A549 (cell line): ENCODE measurements around the gene HNF1B. TPM values are rescaled to one million over a fixed set of nuclear protein-coding genes. Genes with fewer than 3 reads are reported as not detected.

Experiments
- ATAC-seq, 2 experiments: fragments of 200-7000 bp in 1 of 2; fragments of >200 bp in 1 of 2; cut with Nextera tagmentation in 1 of 2; cut with Tn5 transposase in 1 of 2; 3 replicates each; pipeline versions ENCODE4 v1.8.0 to v1.9.1; 2018 to 2020; ENCODE audit warnings: mild to moderate bottlenecking in 1 of 2, moderate library complexity in 1 of 2
- CTCF ChIA-PET: fragments of 300-600 bp; sonication (Branson Sonifier 250); formaldehyde crosslinking; extraction: SDS; loops from one replicate; lab custom pipeline; 2021; ENCODE audit warnings: antibody characterized with exemption, inconsistent platforms; lab: Yijun Ruan, JAX
- POLR2A ChIA-PET: fragments of 350-600 bp; formaldehyde crosslinking; extraction: SDS; loops from one replicate; lab custom pipeline; 2021; ENCODE audit warnings: antibody characterized with exemption, inconsistent platforms; lab: Yijun Ruan, JAX
- DNase-seq, 2 experiments: peaks; one replicate each; pipeline versions ENCODE4 v3.0.0 to v3.0.0-alpha.2; 2011 to 2016; ENCODE audit warnings: low read depth in 1 of 2, low spot score in 1 of 2
- FAIRE-seq: peaks from 2 replicates; lab custom pipeline; 2011; peaks lifted over from hg19 to GRCh38; lab: Jason Lieb, UNC
- H3K27ac ChIP-seq, 2 experiments: fragments of >200 bp; sonication (Bioruptor Twin); formaldehyde crosslinking; 3 replicates each; pipeline ENCODE4 v1.5.1; 2016 to 2017
- H3K4me1 ChIP-seq: fragments of >200 bp; sonication (Bioruptor Twin); formaldehyde crosslinking; 3 replicates; pipeline ENCODE4 v1.6.1; 2016
- H3K4me2 ChIP-seq: fragments of >200 bp; sonication (Bioruptor Twin); formaldehyde crosslinking; 3 replicates; pipeline ENCODE4 v1.6.1; 2016
- H3K4me3 ChIP-seq: fragments of >200 bp; sonication (Bioruptor Twin); formaldehyde crosslinking; 3 replicates; pipeline ENCODE4 v1.5.1; 2016
- H3K9me3 ChIP-seq: fragments of >200 bp; sonication (Bioruptor Twin); formaldehyde crosslinking; 3 replicates; pipeline ENCODE4 v1.6.1; 2016
- BHLHE40 ChIP-seq: IDR thresholded peaks from 2 replicates; pipeline ENCODE4 v1.6.1; 2012; ENCODE audit warnings: low read depth, low read length, inconsistent platforms
- CBX8 ChIP-seq: fragments of 200-600 bp; sonication (generic); IDR thresholded peaks from 2 replicates; pipeline ENCODE4 v1.6.1; 2016
- CEBPB ChIP-seq, 2 experiments: fragments of >200 bp in 1 of 2; sonication (Bioruptor Twin) in 1 of 2; formaldehyde crosslinking in 1 of 2; IDR thresholded peaks; 2 replicates each; pipeline ENCODE4 v1.6.1; 2012 to 2016
- CHD2 ChIP-seq: fragments of 150-350 bp; IDR thresholded peaks from 2 replicates; pipeline ENCODE4 v1.6.1; 2014; ENCODE audit warnings: low read length; ENCODE audit not compliant: partially characterized antibody
- CTCF ChIP-seq: fragments of >200 bp; sonication (Bioruptor Twin); formaldehyde crosslinking; IDR thresholded peaks from 3 replicates; pipeline ENCODE4 v1.5.1; 2016
- E2F6 ChIP-seq: IDR thresholded peaks from 2 replicates; pipeline ENCODE4 v1.6.1; 2012; ENCODE audit warnings: low read depth, borderline replicate concordance
- EHF ChIP-seq: fragments of 250-450 bp; sonication (Bioruptor Pico); IDR thresholded peaks from 2 replicates; pipeline ENCODE4 v1.5.0; 2020; ENCODE audit warnings: mild to moderate bottlenecking
- EP300 ChIP-seq, 2 experiments: fragments of >200 bp; sonication (Bioruptor Twin); formaldehyde crosslinking; IDR thresholded peaks; 2 replicates in 1 of 2; 3 replicates in 1 of 2; pipeline ENCODE4 v1.6.1; 2016 to 2017
- FOSL2 ChIP-seq, 2 experiments: fragments of 450-650 bp in 1 of 2; fragments of >200 bp in 1 of 2; sonication (Bioruptor Twin) in 1 of 2; formaldehyde crosslinking; IDR thresholded peaks; 2 replicates each; pipeline versions ENCODE4 v1.5.0 to v1.6.1; 2016 to 2020; ENCODE audit warnings: mild to moderate bottlenecking in 1 of 2, moderate library complexity in 1 of 2
- GATA3 ChIP-seq: IDR thresholded peaks from 2 replicates; pipeline ENCODE4 v1.6.1; 2012; ENCODE audit warnings: borderline replicate concordance
- HES2 ChIP-seq: fragments of >200 bp; sonication (Bioruptor Twin); formaldehyde crosslinking; IDR thresholded peaks from 2 replicates; pipeline ENCODE4 v1.6.1; 2016
- HEYL ChIP-seq: fragments of 250-450 bp; sonication (Bioruptor Pico); IDR thresholded peaks from 2 replicates; pipeline ENCODE4 v1.8.0; 2021; ENCODE audit warnings: mild to moderate bottlenecking, moderate library complexity
- HOXB13 ChIP-seq: fragments of 250-450 bp; sonication (Bioruptor Pico); IDR thresholded peaks from 2 replicates; pipeline ENCODE4 v1.5.0; 2020; ENCODE audit warnings: low read depth, mild to moderate bottlenecking, moderate library complexity
- KDM5A ChIP-seq: fragments of 200-600 bp; sonication (generic); IDR thresholded peaks from 2 replicates; pipeline ENCODE4 v1.6.1; 2016; ENCODE audit warnings: antibody characterized with exemption, mild to moderate bottlenecking
- MAX ChIP-seq: IDR thresholded peaks from 2 replicates; pipeline ENCODE4 v1.6.1; 2012
- MYC ChIP-seq: IDR thresholded peaks from 2 replicates; pipeline ENCODE4 v1.6.1; 2012; ENCODE audit warnings: mild to moderate bottlenecking, inconsistent platforms, low read length, improper control_type of control experiment, borderline replicate concordance
- NPAS2 ChIP-seq: fragments of 250-450 bp; sonication (Bioruptor Pico); IDR thresholded peaks from 2 replicates; pipeline ENCODE4 v1.8.0; 2022; ENCODE audit warnings: mild to moderate bottlenecking, moderate library complexity, borderline replicate concordance
- PHF8 ChIP-seq: fragments of 200-600 bp; sonication (generic); IDR thresholded peaks from 2 replicates; pipeline ENCODE4 v1.6.1; 2016; ENCODE audit warnings: low read depth, mild to moderate bottlenecking, antibody characterized with exemption, moderate library complexity, borderline replicate concordance
- POLR2A ChIP-seq: IDR thresholded peaks from 2 replicates; pipeline ENCODE4 v1.6.1; 2012; ENCODE audit warnings: mild to moderate bottlenecking, low read length
- REST ChIP-seq: fragments of 200-600 bp; sonication (generic); IDR thresholded peaks from 2 replicates; pipeline ENCODE4 v1.6.1; 2016; ENCODE audit warnings: antibody characterized with exemption, mild to moderate bottlenecking, moderate library complexity
- RNF2 ChIP-seq: fragments of 200-600 bp; sonication (generic); IDR thresholded peaks from 2 replicates; pipeline ENCODE4 v1.6.1; 2016; ENCODE audit warnings: low read depth, mild to moderate bottlenecking, antibody characterized with exemption, moderate library complexity, borderline replicate concordance
- TP53 ChIP-seq: fragments of 250-450 bp; sonication (Bioruptor Pico); IDR thresholded peaks from 2 replicates; pipeline ENCODE4 v1.5.0; 2021; ENCODE audit warnings: mild to moderate bottlenecking, moderate library complexity
- USF2 ChIP-seq: fragments of 450-650 bp; IDR thresholded peaks from 2 replicates; pipeline ENCODE4 v1.6.1; 2014; ENCODE audit warnings: antibody characterized with exemption
- ZFP36 ChIP-seq: fragments of 450-650 bp; IDR thresholded peaks from 2 replicates; pipeline ENCODE4 v1.6.1; 2014; ENCODE audit warnings: borderline replicate concordance; ENCODE audit not compliant: partially characterized antibody
- WGBS: methylation state at CpG from one replicate; pipeline ENCODE4 v1.1.6; 2017; ENCODE audit errors: missing lambda C conversion rate; 5-methylcytosine and 5-hydroxymethylcytosine counted together
- polyA plus RNA-seq, 4 experiments: library from polyadenylated mRNA; depleted of rRNA in 3 of 4; stranded (reverse); fragments of >200 nt; fragmentation: RNase III in 1 of 4; extraction: RNeasy Plus Mini Kit Qiagen cat#74134 plus additional on column Dnase treatment in 1 of 4; gene quantifications; 2 replicates in 3 of 4; 3 replicates in 1 of 4; pipeline ENCODE4 v1.2.3, GENCODE V29; 2011 to 2017

Gene HNF1B
- polyA plus RNA-seq, 2 of the 4 experiments (the other 2 are of a cell fraction): 13.3 to 21.3 TPM

GRCh38 chr17:37789021-37789565, 44.2 kb upstream of the HNF1B start:
- FAIRE-seq: no peak
- Histone ChIP-seq H3K4me2 (no peak overlapping the region; the same call in 2 of the 3 replicates), H3K4me3 (no peak overlapping the region), H3K27ac (peak overlapping the region in 1 of 2 experiments; percentile 85; a peak in 3 of 6 replicates), H3K9me3 (no peaks in the 10 kb centered on the region), H3K4me1 (peaks cover 33% of the 10 kb centered on the region)
- ChIA-PET CTCF (interaction anchor here (0.9 to 8.3 kb wide), 5 partner anchors 9 to 131 kb away, joined by 3 to 57 read pairs (median 4); no protein-coding TSS in a partner anchor), POLR2A (no interaction called here)
- no peak for DNase-seq
- TF ChIP-seq PHF8 (no peak), FOSL2 (IDR thresholded peaks at IDR 0.05) (no peak), FOSL2 (CRISPR knock-in tag; IDR thresholded peaks at IDR 0.05) (no peak), POLR2A (no peak), KDM5A (no peak), TP53 (CRISPR knock-in tag) (no peak), MAX (no peak), BHLHE40 (no peak), NPAS2 (no peak)
- no peak for ATAC-seq
- 66% methylated on average over 5 of the region's 5 CpGs for WGBS

- Histone ChIP-seq H3K9me3 (no peaks in the 10 kb centered on the region), H3K4me2 (no peak overlapping the region; the same call in 2 of the 3 replicates)
- no peak for ATAC-seq
- TF ChIP-seq POLR2A: no peak
- no peak for TF ChIP-seq RNF2
- TF ChIP-seq, all 56 proteins: peak for 0
- POLR2A ChIA-PET: no interaction called here
- CTCF ChIA-PET: interaction anchor here (1.0 to 1.5 kb wide), 2 partner anchors 11 to 138 kb away, joined by 3 read pairs; no protein-coding TSS in a partner anchor
- Histone ChIP-seq H3K27ac (peak overlapping the region in 1 of 2 experiments; percentile 85; a peak in 4 of 6 replicates), H3K4me3 (no peak overlapping the region), H3K4me1 (peaks cover 33% of the 10 kb centered on the region)
- 67% methylated on average over 1 of the region's 1 CpG for WGBS
- DNase-seq (no peak), FAIRE-seq (no peak)
Measured at GRCh38 chr17:37788526-37788925, 43.7 kb upstream of the HNF1B start.

- peaks cover 30% of the 10 kb centered on the region for H3K4me1 ChIP-seq
- ATAC-seq: peak; percentile 91 to 93
- peak overlapping the region; percentile 66 to 85 for H3K27ac ChIP-seq
- ChIA-PET CTCF (interaction anchor here (0.6 to 2.0 kb wide), 14 partner anchors 12 to 422 kb away, joined by 3 to 9 read pairs (median 3); partner anchors contain the start of gene HNF1B), POLR2A (interaction anchor here (0.9 to 1.1 kb wide), 2 partner anchors 43 to 380 kb away, joined by 3 to 6 read pairs; partner anchors contain the start of gene HNF1B)
- no peak for FAIRE-seq
- peak; percentile 86 to 95 for DNase-seq
- H3K4me2 ChIP-seq: peak overlapping the region; percentile 69
- H3K4me3 ChIP-seq: no peak overlapping the region
- 3% methylated on average over 8 of the region's 8 CpGs for WGBS
- H3K9me3 ChIP-seq: no peaks in the 10 kb centered on the region
- peak; percentile 63 for TF ChIP-seq USF2
- no peak for TF ChIP-seq MYC
- TF ChIP-seq REST: no peak
- no peak for TF ChIP-seq EP300 (IDR thresholded peaks at IDR 0.05)
- no peak for TF ChIP-seq CEBPB (IDR thresholded peaks at IDR 0.05)
- TF ChIP-seq CHD2: no peak
- no peak for TF ChIP-seq ZFP36
- TF ChIP-seq GATA3: no peak; the same call in 1 of the 2 replicates
- no peak for TF ChIP-seq HOXB13 (CRISPR knock-in tag)
- TF ChIP-seq E2F6: peak; percentile 63; the same call in 1 of the 2 replicates
- TF ChIP-seq HEYL (CRISPR knock-in tag): no peak
- no peak for TF ChIP-seq CTCF
- TF ChIP-seq HES2: no peak
- no peak for TF ChIP-seq EHF (CRISPR knock-in tag)
- no peak for TF ChIP-seq CBX8
Measured at GRCh38 chr17:37787055-37787757, 42.3 kb upstream of the HNF1B start.
